HEK293 (cell line): ENCODE results near the gene PEF1.
A peak's percentile ranks its signal among the peaks of the same experiment; 100 is the strongest.

Experiments
- CTCF ChIA-PET: fragments of 350-600 bp; formaldehyde crosslinking; extraction: SDS; loops from one replicate; lab custom pipeline; 2021; ENCODE audit warnings: antibody characterized with exemption; lab: Yijun Ruan, JAX
- POLR2A ChIA-PET: fragments of 300-600 bp; formaldehyde crosslinking; extraction: SDS; loops from one replicate; lab custom pipeline; 2020; ENCODE audit warnings: antibody characterized with exemption, inconsistent platforms; lab: Yijun Ruan, JAX
- H3K27ac ChIP-seq: fragments of 200-500 bp; sonication (Bioruptor generic); 2 replicates; pipeline ENCODE4 v1.5.1; 2014; ENCODE audit warnings: low read depth, low read length, control low read depth, inconsistent platforms; ENCODE audit errors: extremely low read depth
- H3K36me3 ChIP-seq, 2 experiments: fragments of 200-500 bp in 1 of 2; sonication (Bioruptor generic) in 1 of 2; 1 replicate in 1 of 2; 2 replicates in 1 of 2; pipeline ENCODE4 v1.5.1; 2014 to 2017; ENCODE audit warnings: inconsistent platforms in 2 of 2, low read length in 2 of 2; ENCODE audit not compliant: control insufficient read depth in 2 of 2, insufficient read depth in 1 of 2
- H3K4me1 ChIP-seq: fragments of 200-500 bp; sonication (Bioruptor generic); 2 replicates; pipeline ENCODE4 v1.5.1; 2014; ENCODE audit warnings: mild to moderate bottlenecking, low read length, inconsistent platforms; ENCODE audit not compliant: control insufficient read depth, insufficient read depth
- H3K4me3 ChIP-seq: 2 replicates; pipeline ENCODE4 v1.5.1; 2011; ENCODE audit warnings: low read depth, mild to moderate bottlenecking, control low read depth, low read length, moderate library complexity
- H3K9me3 ChIP-seq: fragments of 200-500 bp; sonication (Bioruptor generic); 2 replicates; pipeline ENCODE4 v1.5.1; 2014; ENCODE audit warnings: low read depth, low read length, inconsistent platforms; ENCODE audit not compliant: control insufficient read depth, insufficient read depth
- BCL11A ChIP-seq: fragments of 450-650 bp; formaldehyde crosslinking; IDR thresholded peaks from 2 replicates; pipeline ENCODE4 v1.5.1; 2016; ENCODE audit warnings: low read depth, missing biosample characterization, missing genetic modification characterization
- CTCF ChIP-seq: fragments of 450-650 bp; formaldehyde crosslinking; IDR thresholded peaks from 2 replicates; pipeline ENCODE4 v1.5.1; 2016; ENCODE audit warnings: missing biosample characterization, missing genetic modification characterization
- FEZF1 ChIP-seq: fragments of 450-650 bp; formaldehyde crosslinking; IDR thresholded peaks from 2 replicates; pipeline ENCODE4 v1.5.1; 2016; ENCODE audit warnings: missing biosample characterization, missing genetic modification characterization
- GFI1B ChIP-seq: fragments of 450-650 bp; formaldehyde crosslinking; IDR thresholded peaks from 2 replicates; pipeline ENCODE4 v1.5.1; 2016; ENCODE audit warnings: missing biosample characterization, missing genetic modification characterization
- KLF16 ChIP-seq: fragments of 450-650 bp; formaldehyde crosslinking; IDR thresholded peaks from 2 replicates; pipeline ENCODE4 v1.5.1; 2017; ENCODE audit warnings: missing biosample characterization, missing genetic modification characterization
- MEIS1 ChIP-seq: sonication (generic); formaldehyde crosslinking; IDR thresholded peaks from 2 replicates; pipeline ENCODE4 v1.8.1; 2022; ENCODE audit warnings: missing genetic modification reagents, mild to moderate bottlenecking, borderline replicate concordance
- SCRT1 ChIP-seq: fragments of 450-650 bp; formaldehyde crosslinking; IDR thresholded peaks from 2 replicates; pipeline ENCODE4 v1.5.1; 2016; ENCODE audit warnings: missing biosample characterization, missing genetic modification characterization, borderline replicate concordance
- SCRT2 ChIP-seq: fragments of 450-650 bp; formaldehyde crosslinking; IDR thresholded peaks from 2 replicates; pipeline ENCODE4 v1.5.1; 2016; ENCODE audit warnings: missing biosample characterization, missing genetic modification characterization
- ZBTB17 ChIP-seq: fragments of 450-650 bp; formaldehyde crosslinking; IDR thresholded peaks from 2 replicates; pipeline ENCODE4 v1.5.1; 2016; ENCODE audit warnings: missing biosample characterization, missing genetic modification characterization
- ZNF121 ChIP-seq: fragments of 450-650 bp; formaldehyde crosslinking; IDR thresholded peaks from 2 replicates; pipeline ENCODE4 v1.5.1; 2016; ENCODE audit warnings: missing biosample characterization, missing genetic modification characterization
- ZNF140 ChIP-seq: fragments of 450-650 bp; formaldehyde crosslinking; IDR thresholded peaks from 2 replicates; pipeline ENCODE4 v1.5.1; 2016; ENCODE audit warnings: missing biosample characterization, missing genetic modification characterization
- ZNF19 ChIP-seq: fragments of 450-650 bp; formaldehyde crosslinking; IDR thresholded peaks from 2 replicates; pipeline ENCODE4; 2016; ENCODE audit warnings: missing biosample characterization, missing genetic modification characterization, low read depth
- ZNF2 ChIP-seq: fragments of 450-650 bp; formaldehyde crosslinking; IDR thresholded peaks from 2 replicates; pipeline ENCODE4 v1.5.1; 2016; ENCODE audit warnings: missing biosample characterization, missing genetic modification characterization
- ZNF24 ChIP-seq: fragments of 450-650 bp; formaldehyde crosslinking; IDR thresholded peaks from 2 replicates; pipeline ENCODE4 v1.5.1; 2016; ENCODE audit warnings: missing biosample characterization, missing genetic modification characterization
- ZNF248 ChIP-seq: fragments of 450-650 bp; formaldehyde crosslinking; IDR thresholded peaks from 2 replicates; pipeline ENCODE4 v1.5.1; 2017; ENCODE audit warnings: missing biosample characterization, missing genetic modification characterization
- ZNF311 ChIP-seq: fragments of 450-650 bp; formaldehyde crosslinking; IDR thresholded peaks from 2 replicates; pipeline ENCODE4 v1.5.1; 2017; ENCODE audit warnings: missing biosample characterization, missing genetic modification characterization, borderline replicate concordance
- ZNF335 ChIP-seq: fragments of 450-650 bp; formaldehyde crosslinking; conservative IDR thresholded peaks from 2 replicates; pipeline ENCODE4 v1.5.1; 2016; ENCODE audit warnings: missing biosample characterization, missing genetic modification characterization
- ZNF366 ChIP-seq: fragments of 450-650 bp; formaldehyde crosslinking; conservative IDR thresholded peaks from 2 replicates; pipeline ENCODE4 v1.5.1; 2016; ENCODE audit warnings: missing biosample characterization, missing genetic modification characterization
- ZNF391 ChIP-seq: fragments of 450-650 bp; formaldehyde crosslinking; IDR thresholded peaks from 2 replicates; pipeline ENCODE4 v1.5.1; 2016; ENCODE audit warnings: low read depth, missing biosample characterization, missing genetic modification characterization, borderline replicate concordance
- ZNF394 ChIP-seq: fragments of 450-650 bp; formaldehyde crosslinking; IDR thresholded peaks from 2 replicates; pipeline ENCODE4 v1.5.1; 2016; ENCODE audit warnings: missing biosample characterization, missing genetic modification characterization, mild to moderate bottlenecking, moderate library complexity, borderline replicate concordance
- ZNF416 ChIP-seq: fragments of 450-650 bp; formaldehyde crosslinking; IDR thresholded peaks from 2 replicates; pipeline ENCODE4 v1.5.1; 2016; ENCODE audit warnings: missing biosample characterization, missing genetic modification characterization
- ZNF555 ChIP-seq: fragments of 450-650 bp; formaldehyde crosslinking; conservative IDR thresholded peaks from 2 replicates; pipeline ENCODE4 v1.5.1; 2017; ENCODE audit warnings: missing biosample characterization, mild to moderate bottlenecking, missing genetic modification characterization, inconsistent platforms
- ZNF600 ChIP-seq: fragments of 450-650 bp; formaldehyde crosslinking; IDR thresholded peaks from 2 replicates; pipeline ENCODE4 v1.5.1; 2016; ENCODE audit warnings: missing biosample characterization, missing genetic modification characterization
- ZNF654 ChIP-seq: fragments of 450-650 bp; formaldehyde crosslinking; IDR thresholded peaks from 2 replicates; pipeline ENCODE4 v1.5.1; 2016; ENCODE audit warnings: low read depth, missing biosample characterization, missing genetic modification characterization
- ZNF747 ChIP-seq: fragments of 450-650 bp; formaldehyde crosslinking; IDR thresholded peaks from 2 replicates; pipeline ENCODE4 v1.5.1; 2016; ENCODE audit warnings: missing biosample characterization, missing genetic modification characterization
- ZSCAN16 ChIP-seq: fragments of 450-650 bp; formaldehyde crosslinking; IDR thresholded peaks from 2 replicates; pipeline ENCODE4 v1.5.1; 2016; ENCODE audit warnings: missing biosample characterization, missing genetic modification characterization
- TF ChIP-seq, protein P1 (sequence below): fragments of 450-650 bp; formaldehyde crosslinking; IDR thresholded peaks from 2 replicates; pipeline ENCODE4 v1.5.1; 2016; ENCODE audit warnings: missing biosample characterization, missing genetic modification characterization
- TF ChIP-seq, protein P2 (sequence below): fragments of 450-650 bp; formaldehyde crosslinking; IDR thresholded peaks from 2 replicates; pipeline ENCODE4 v1.5.1; 2016; ENCODE audit warnings: missing biosample characterization, missing genetic modification characterization, low read depth
- TF ChIP-seq, protein P3 (sequence below): fragments of 450-650 bp; formaldehyde crosslinking; IDR thresholded peaks from 2 replicates; pipeline ENCODE4 v1.5.1; 2016; ENCODE audit warnings: missing biosample characterization, missing genetic modification characterization

PEF1 gene

GRCh38 chr1:31593770-31594632 is 50.7 kb downstream of the PEF1 start:
- no peaks in the 10 kb centered on the region for H3K36me3 ChIP-seq
- H3K9me3 ChIP-seq: no peaks in the 10 kb centered on the region
- POLR2A ChIA-PET: no interaction called here
- CTCF ChIA-PET: interaction anchor here (0.7 to 9.6 kb wide), 17 partner anchors 9 to 274 kb away, joined by 3 to 120 read pairs (median 6); no protein-coding TSS in a partner anchor
- no peaks in the 10 kb centered on the region for H3K4me1 ChIP-seq
- no peak overlapping the region for H3K4me3 ChIP-seq
- TF ChIP-seq CTCF (peak; percentile 87), ZNF24 (no peak), ZNF366 (tag by site-specific recombination) (peak; percentile 46), ZBTB17 (peak; percentile 60; the same call in 1 of the 2 replicates), ZNF747 (tag by site-specific recombination) (no peak), ZNF600 (tag by site-specific recombination) (0 out of 2 replicates have a peak, but pooled peaks have one; percentile 24), ZSCAN16 (tag by site-specific recombination) (no peak), ZNF248 (tag by site-specific recombination) (no peak), KLF16 (tag by site-specific recombination) (0 out of 2 replicates have a peak, but pooled peaks have one; percentile 32), BCL11A (tag by site-specific recombination) (no peak), ZNF416 (no peak), ZNF19 (tag by site-specific recombination) (no peak), FEZF1 (peak; percentile 94), SCRT2 (no peak; the same call in 1 of the 2 replicates), GFI1B (peak; percentile 78), MEIS1 (CRISPR knock-in tag) (no peak), ZNF335 (tag by site-specific recombination) (no peak), SCRT1 (tag by site-specific recombination) (peak; percentile 24; the same call in 1 of the 2 replicates), ZNF2 (peak; percentile 95), ZNF555 (no peak), ZNF394 (tag by site-specific recombination) (peak; percentile 35; the same call in 1 of the 2 replicates), ZNF311 (no peak), ZNF654 (peak; percentile 56), ZNF391 (no peak), ZNF140 (tag by site-specific recombination) (no peak), ZNF121 (peak; percentile 69)
- TF ChIP-seq, protein P1, sequence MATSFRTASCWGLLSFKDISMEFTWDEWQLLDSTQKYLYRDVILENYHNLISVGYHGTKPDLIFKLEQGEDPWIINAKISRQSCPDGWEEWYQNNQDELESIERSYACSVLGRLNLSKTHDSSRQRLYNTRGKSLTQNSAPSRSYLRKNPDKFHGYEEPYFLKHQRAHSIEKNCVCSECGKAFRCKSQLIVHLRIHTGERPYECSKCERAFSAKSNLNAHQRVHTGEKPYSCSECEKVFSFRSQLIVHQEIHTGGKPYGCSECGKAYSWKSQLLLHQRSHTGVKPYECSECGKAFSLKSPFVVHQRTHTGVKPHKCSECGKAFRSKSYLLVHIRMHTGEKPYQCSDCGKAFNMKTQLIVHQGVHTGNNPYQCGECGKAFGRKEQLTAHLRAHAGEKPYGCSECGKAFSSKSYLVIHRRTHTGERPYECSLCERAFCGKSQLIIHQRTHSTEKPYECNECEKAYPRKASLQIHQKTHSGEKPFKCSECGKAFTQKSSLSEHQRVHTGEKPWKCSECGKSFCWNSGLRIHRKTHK: no peak
- TF ChIP-seq, protein P2, sequence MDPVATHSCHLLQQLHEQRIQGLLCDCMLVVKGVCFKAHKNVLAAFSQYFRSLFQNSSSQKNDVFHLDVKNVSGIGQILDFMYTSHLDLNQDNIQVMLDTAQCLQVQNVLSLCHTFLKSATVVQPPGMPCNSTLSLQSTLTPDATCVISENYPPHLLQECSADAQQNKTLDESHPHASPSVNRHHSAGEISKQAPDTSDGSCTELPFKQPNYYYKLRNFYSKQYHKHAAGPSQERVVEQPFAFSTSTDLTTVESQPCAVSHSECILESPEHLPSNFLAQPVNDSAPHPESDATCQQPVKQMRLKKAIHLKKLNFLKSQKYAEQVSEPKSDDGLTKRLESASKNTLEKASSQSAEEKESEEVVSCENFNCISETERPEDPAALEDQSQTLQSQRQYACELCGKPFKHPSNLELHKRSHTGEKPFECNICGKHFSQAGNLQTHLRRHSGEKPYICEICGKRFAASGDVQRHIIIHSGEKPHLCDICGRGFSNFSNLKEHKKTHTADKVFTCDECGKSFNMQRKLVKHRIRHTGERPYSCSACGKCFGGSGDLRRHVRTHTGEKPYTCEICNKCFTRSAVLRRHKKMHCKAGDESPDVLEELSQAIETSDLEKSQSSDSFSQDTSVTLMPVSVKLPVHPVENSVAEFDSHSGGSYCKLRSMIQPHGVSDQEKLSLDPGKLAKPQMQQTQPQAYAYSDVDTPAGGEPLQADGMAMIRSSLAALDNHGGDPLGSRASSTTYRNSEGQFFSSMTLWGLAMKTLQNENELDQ (tag by site-specific recombination): no peak
- TF ChIP-seq, protein P3, sequence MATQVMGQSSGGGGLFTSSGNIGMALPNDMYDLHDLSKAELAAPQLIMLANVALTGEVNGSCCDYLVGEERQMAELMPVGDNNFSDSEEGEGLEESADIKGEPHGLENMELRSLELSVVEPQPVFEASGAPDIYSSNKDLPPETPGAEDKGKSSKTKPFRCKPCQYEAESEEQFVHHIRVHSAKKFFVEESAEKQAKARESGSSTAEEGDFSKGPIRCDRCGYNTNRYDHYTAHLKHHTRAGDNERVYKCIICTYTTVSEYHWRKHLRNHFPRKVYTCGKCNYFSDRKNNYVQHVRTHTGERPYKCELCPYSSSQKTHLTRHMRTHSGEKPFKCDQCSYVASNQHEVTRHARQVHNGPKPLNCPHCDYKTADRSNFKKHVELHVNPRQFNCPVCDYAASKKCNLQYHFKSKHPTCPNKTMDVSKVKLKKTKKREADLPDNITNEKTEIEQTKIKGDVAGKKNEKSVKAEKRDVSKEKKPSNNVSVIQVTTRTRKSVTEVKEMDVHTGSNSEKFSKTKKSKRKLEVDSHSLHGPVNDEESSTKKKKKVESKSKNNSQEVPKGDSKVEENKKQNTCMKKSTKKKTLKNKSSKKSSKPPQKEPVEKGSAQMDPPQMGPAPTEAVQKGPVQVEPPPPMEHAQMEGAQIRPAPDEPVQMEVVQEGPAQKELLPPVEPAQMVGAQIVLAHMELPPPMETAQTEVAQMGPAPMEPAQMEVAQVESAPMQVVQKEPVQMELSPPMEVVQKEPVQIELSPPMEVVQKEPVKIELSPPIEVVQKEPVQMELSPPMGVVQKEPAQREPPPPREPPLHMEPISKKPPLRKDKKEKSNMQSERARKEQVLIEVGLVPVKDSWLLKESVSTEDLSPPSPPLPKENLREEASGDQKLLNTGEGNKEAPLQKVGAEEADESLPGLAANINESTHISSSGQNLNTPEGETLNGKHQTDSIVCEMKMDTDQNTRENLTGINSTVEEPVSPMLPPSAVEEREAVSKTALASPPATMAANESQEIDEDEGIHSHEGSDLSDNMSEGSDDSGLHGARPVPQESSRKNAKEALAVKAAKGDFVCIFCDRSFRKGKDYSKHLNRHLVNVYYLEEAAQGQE: peak; percentile 53; the same call in 1 of the 2 replicates
- H3K27ac ChIP-seq: no peak overlapping the region
